ENCODE measurements around the gene SLC25A53. TPM values are rescaled to one million over a fixed set of nuclear protein-coding genes. Genes with fewer than 3 reads are reported as not detected.

Gene SLC25A53
- total RNA-seq, 1 experiment from 2014 or later = 9.8 TPM

DNA sequence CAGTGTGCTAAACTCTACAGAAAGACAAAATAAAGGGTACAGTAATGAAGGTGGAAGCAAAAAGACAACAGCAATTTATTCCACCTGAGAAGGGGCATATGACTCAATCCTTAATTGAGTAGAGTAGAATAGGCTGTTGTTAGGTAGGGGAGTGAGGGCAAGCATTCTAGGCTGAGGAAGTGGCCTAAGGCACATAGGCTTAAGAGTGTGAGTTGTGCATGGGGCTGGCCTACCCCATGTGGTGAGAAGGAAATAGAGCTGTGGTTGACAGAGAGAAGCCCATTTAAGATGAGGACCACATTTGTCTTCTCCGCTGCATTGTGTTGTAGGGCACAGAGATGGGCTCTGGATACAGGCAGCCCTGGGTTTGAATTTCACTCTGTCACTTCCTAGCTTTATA is 47.9 kb downstream of the SLC25A53 start:
- Histone ChIP-seq H3K36me3 (ENCODE audit: control insufficient read depth, insufficient read depth, low read length) (no peaks in the 10 kb centered on the region), H3K27ac (ENCODE audit: low read length) (no peak overlapping the region), H3K9me3 (ENCODE audit: control insufficient read depth, insufficient read depth, low read depth, low read length) (no peaks in the 10 kb centered on the region), H3K4me3 (ENCODE audit: low read depth in 2 of 2, low read length in 2 of 2) (no peak overlapping the region), H3K27me3 (ENCODE audit: control insufficient read depth, insufficient read depth, low read length) (peaks cover 25% of the 10 kb centered on the region), H3K4me1 (ENCODE audit: control insufficient read depth, insufficient read depth, low read length) (no peaks in the 10 kb centered on the region)
- in situ Hi-C loops (cut with HindIII; ENCODE audit: low pct_unique_long_range_greater_than_20kb, low sequenced_read_pairs) = no loop called here
- ChIA-PET CTCF (no interaction called here), POLR2A (no interaction called here)
- no TSS peak for BruUV-seq (replicated peaks)
- TF ChIP-seq POLR2AphosphoS5 (IDR thresholded peaks at IDR 0.05; ENCODE audit: low read depth, low read length) = no peak
- TF ChIP-seq, protein P1, sequence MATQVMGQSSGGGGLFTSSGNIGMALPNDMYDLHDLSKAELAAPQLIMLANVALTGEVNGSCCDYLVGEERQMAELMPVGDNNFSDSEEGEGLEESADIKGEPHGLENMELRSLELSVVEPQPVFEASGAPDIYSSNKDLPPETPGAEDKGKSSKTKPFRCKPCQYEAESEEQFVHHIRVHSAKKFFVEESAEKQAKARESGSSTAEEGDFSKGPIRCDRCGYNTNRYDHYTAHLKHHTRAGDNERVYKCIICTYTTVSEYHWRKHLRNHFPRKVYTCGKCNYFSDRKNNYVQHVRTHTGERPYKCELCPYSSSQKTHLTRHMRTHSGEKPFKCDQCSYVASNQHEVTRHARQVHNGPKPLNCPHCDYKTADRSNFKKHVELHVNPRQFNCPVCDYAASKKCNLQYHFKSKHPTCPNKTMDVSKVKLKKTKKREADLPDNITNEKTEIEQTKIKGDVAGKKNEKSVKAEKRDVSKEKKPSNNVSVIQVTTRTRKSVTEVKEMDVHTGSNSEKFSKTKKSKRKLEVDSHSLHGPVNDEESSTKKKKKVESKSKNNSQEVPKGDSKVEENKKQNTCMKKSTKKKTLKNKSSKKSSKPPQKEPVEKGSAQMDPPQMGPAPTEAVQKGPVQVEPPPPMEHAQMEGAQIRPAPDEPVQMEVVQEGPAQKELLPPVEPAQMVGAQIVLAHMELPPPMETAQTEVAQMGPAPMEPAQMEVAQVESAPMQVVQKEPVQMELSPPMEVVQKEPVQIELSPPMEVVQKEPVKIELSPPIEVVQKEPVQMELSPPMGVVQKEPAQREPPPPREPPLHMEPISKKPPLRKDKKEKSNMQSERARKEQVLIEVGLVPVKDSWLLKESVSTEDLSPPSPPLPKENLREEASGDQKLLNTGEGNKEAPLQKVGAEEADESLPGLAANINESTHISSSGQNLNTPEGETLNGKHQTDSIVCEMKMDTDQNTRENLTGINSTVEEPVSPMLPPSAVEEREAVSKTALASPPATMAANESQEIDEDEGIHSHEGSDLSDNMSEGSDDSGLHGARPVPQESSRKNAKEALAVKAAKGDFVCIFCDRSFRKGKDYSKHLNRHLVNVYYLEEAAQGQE (IDR thresholded peaks at IDR 0.05; ENCODE audit: insufficient read depth in 1 of 2, low read depth in 2 of 2, low read length in 1 of 2) = no peak
- no peak for DNase-seq (ENCODE audit: low read depth, low spot score)
- no peak for ATAC-seq
- intact Hi-C loops (cut with micrococcal nuclease; ENCODE audit: unreplicated experiment) = no loop called here

DNA sequence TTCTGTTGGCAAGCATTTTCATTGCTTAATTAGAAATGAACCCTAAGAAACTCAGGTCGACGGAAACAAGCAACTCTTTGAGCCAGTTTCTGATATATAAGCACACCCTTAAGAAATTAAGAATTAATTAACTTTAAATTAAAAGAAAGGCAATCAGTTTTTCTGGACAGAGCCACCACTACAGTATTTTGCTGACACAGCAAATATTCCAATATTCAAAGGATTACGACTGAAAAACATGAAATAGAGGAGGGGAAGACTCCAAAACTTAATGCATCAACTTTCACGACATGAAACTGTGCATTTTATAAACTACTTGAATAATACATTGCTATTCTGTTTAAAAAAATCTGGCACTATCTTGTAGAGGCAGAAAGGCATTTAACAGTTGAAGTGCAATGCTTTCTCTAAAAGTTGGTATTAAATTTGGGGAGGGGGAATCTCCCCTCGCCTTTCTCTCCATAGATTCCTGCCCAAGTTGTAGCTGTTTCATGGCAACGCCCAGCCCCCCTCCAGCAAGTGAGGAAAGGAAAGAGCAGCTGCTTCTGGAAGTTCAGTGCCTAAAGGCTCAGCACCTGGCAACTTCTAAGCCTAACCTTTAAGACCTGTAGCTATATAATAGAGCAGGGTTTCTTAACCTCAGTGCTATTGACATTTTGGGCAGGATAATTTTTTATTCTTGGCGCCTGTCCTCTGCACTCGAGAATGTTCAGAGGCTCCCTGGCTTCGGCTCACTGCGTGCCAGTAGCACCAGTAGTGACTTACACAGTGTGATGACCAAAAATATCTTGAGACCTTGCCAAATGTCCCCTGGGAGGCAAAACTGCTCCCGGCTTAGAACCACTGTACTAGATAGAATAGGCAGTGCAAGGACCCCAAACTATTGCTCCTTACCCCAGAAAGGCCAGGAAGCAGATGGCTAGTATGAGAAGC is 51.2 kb downstream of the SLC25A53 start:
- TF ChIP-seq, protein P2, sequence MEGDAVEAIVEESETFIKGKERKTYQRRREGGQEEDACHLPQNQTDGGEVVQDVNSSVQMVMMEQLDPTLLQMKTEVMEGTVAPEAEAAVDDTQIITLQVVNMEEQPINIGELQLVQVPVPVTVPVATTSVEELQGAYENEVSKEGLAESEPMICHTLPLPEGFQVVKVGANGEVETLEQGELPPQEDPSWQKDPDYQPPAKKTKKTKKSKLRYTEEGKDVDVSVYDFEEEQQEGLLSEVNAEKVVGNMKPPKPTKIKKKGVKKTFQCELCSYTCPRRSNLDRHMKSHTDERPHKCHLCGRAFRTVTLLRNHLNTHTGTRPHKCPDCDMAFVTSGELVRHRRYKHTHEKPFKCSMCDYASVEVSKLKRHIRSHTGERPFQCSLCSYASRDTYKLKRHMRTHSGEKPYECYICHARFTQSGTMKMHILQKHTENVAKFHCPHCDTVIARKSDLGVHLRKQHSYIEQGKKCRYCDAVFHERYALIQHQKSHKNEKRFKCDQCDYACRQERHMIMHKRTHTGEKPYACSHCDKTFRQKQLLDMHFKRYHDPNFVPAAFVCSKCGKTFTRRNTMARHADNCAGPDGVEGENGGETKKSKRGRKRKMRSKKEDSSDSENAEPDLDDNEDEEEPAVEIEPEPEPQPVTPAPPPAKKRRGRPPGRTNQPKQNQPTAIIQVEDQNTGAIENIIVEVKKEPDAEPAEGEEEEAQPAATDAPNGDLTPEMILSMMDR (IDR thresholded peaks at IDR 0.05) = no peak
- TF ChIP-seq, protein P1 (IDR thresholded peaks at IDR 0.05; ENCODE audit: insufficient read depth in 1 of 2, low read depth in 2 of 2, low read length in 1 of 2) = no peak
- TF ChIP-seq SIN3A (IDR thresholded peaks at IDR 0.05; ENCODE audit: borderline replicate concordance, insufficient read depth, low read depth, low read length) (no peak), POLR2AphosphoS5 (IDR thresholded peaks at IDR 0.05; ENCODE audit: low read depth, low read length) (no peak), TCF7L2 (IDR thresholded peaks at IDR 0.05; ENCODE audit: low read depth, low read length) (no peak)

More for the DNA sequence above, 51.2 kb downstream of the SLC25A53 start:
- H3K9me3 ChIP-seq (ENCODE audit: control insufficient read depth, insufficient read depth, low read depth, low read length) = no peaks in the 10 kb centered on the region
- ATAC-seq (no peak), DNase-seq (ENCODE audit: low read depth, low spot score) (no peak)
- H3K4me1 ChIP-seq (ENCODE audit: control insufficient read depth, insufficient read depth, low read length) = no peaks in the 10 kb centered on the region
- ChIA-PET POLR2A (no interaction called here), CTCF (no interaction called here)
- H3K27ac ChIP-seq (ENCODE audit: low read length) = no peak overlapping the region
- in situ Hi-C loops (cut with HindIII; ENCODE audit: low pct_unique_long_range_greater_than_20kb, low sequenced_read_pairs) = no loop called here
- BruUV-seq (replicated peaks) = no TSS peak
- no peak overlapping the region for H3K4me3 ChIP-seq (ENCODE audit: low read depth in 2 of 2, low read length in 2 of 2)
- H3K27me3 ChIP-seq (ENCODE audit: control insufficient read depth, insufficient read depth, low read length) = peaks cover 17% of the 10 kb centered on the region
- intact Hi-C loops (cut with micrococcal nuclease; ENCODE audit: unreplicated experiment) = no loop called here
- no peaks in the 10 kb centered on the region for H3K36me3 ChIP-seq (ENCODE audit: control insufficient read depth, insufficient read depth, low read length)

All from Panc1 (cell line).